GM19328 (cell line): ENCODE results near the gene C4BPB.
A peak's percentile ranks its signal among the peaks of the same experiment; 100 is the strongest.
"Not testable (repeated sequence)": the region's sequence is repeated elsewhere in the genome, so short reads cannot be mapped to it uniquely, and the experiment has no call there.

Experiments used
- ATAC-seq: cut with Tn5 transposase; IDR thresholded peaks from one replicate; pipeline ENCODE4 v1.9.1; 2021; ENCODE audit warnings: mild to moderate bottlenecking, moderate library complexity; ENCODE audit not compliant: unreplicated experiment

C4BPB gene, protein sequence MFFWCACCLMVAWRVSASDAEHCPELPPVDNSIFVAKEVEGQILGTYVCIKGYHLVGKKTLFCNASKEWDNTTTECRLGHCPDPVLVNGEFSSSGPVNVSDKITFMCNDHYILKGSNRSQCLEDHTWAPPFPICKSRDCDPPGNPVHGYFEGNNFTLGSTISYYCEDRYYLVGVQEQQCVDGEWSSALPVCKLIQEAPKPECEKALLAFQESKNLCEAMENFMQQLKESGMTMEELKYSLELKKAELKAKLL

DNA sequence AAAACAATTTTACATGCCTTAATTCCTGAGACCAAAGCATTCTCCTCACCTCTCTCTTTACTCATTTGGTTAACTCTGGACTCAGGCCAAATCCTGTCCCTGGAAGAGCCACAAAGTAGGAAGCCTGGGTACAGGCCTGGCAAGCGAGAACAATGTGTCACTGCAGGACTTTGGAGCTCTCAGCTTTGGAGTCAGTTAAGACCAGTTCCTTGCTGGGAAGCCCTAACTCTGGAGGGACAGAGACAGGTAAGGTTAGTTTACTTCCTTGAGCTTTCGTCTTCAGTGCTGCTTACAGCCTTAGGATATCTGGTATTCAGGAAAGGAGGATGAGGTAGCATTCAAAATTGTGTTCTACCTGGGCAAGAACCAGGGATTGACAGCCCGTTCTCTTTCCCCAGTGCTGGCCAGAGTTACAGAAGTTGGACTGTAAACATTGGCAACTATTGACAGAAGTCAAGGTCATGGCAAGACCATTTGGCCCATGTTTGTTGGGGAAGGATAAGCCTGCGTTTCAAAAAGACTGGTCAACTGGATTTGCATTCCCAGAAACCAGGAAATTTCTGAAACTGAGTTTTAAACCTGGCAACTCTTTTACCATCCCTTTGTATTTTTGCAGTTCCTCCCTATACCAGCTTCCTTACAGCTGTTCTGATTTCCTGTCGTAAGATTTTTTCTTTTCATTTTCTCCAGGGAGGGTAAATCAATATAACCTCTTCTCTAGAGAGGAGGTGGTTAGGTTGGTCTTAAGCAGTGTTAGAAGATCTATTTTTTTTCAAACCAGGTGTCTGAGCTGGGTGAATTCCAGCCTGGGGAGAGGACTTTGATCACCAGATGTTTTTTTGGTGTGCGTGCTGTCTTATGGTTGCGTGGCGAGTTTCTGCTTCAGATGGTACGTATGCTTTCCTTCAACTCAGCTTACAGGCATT is at the start of gene C4BPB:
TSS of gene C4BPB (plus strand) at position 160 of the 926 bp plus-strand sequence. CDS start at position 832, 672 bp downstream.
- no peak for ATAC-seq

DNA sequence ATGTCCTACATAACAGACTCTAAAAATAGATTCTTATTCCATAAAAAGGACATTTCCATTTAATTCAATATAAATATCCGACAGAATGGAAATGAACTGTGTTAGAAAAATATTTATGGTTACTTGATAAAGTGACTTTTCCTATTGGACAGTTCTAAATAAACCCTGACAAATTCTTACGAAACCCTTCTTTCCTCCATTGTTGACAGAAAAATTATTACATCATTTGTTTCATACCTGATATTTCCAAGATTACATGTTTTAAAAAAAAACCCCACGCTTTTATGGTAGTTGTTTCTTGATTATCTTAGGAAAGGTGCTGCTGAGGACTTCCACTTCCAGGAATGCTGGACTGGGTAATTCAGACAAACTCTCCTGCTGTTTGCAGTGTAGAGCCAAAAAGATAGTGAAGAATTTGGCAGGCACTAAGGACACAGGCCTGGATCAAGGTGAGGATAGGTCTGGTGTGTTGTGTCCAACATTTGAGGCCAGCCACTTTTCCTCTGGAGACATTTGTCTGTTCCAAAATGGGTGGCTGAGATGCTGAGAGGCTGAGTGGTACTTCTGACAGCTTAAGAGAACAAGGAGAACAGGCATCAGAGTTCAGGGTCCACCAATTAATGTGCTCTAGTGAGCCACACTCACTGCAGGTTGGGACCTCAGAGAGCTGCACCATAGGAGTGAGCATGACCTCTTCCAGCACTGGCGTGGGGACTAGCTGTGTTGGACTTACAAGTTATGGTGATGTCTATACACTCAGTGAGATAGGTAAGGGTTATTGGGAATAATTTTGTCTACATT is 49.1 kb upstream of the C4BPB start:
- ATAC-seq, result no peak

DNA sequence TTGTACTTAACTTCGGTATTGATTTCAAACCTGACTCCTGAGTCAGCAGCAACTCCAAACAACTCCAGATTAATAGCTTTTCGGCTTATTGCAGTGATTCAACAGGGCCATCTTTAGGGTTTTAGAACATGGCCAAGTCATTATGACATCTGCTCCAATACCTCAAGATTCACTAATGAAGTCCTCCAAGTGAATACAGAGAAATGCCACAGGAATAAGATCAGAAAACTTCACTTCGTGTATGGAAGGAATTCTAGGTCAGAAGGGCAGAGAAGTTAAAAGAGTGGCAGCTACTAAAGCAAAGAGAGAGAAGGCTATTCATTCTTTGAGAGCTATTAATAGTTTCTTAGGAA is 48.5 kb upstream of the C4BPB start:
- ATAC-seq, result no peak

DNA sequence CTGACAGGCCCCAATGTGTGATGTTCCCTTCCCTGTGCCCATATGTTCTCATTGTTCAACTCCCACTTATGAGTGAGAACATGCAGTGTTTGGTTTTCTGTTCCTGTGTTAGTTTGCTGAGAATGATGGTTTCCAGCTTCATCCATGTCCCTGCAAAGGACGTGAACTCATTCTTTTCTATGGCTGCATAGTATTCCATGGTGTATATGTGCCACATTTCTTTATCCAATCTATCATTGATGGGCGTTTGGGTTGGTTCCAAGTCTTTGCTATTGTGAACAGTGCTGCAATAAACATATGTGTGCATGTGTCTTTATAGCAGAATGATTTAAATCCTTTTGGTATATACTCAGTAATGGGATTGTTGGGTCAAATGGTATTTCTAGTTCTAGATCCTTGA is 47.3 kb upstream of the C4BPB start:
- not testable (repeated sequence) for ATAC-seq

DNA sequence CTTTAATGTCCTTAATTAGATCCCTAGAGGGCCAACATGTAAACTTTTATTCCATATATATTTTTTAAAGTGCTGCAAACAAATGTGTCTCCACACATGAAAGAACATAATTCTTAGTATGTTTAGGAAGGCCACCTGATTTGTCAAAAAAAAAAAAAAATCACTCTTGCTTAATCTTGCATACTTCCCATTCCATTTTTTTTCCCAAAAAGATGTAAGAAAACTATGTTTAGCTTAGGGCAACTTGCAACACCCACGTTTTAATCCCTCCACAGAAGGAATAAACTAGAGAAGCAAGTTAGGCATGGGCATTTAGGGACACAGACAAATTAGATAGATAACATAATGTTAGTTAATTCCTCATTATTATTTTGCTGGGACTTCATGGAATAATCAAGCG is 43.2 kb upstream of the C4BPB start:
- ATAC-seq, result no peak

DNA sequence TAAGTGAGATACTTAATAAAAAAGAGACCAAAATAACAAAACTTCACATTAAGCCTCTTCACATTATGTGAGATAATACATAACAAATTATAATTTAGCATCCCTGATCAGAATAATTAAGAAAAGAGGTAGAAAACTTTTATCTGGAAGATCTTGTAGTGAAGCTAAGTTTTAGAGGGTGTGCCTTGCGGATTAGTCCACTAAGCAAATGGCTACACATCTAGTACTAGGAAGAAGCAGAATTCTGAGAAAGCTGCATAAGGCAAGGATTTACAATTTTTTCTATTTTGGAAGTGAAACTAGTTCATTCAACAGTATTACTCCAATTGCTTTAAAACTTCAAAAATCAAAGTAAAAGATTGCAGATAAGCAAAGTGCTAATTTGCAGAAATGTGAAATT is 41.2 kb upstream of the C4BPB start:
- no peak for ATAC-seq

DNA sequence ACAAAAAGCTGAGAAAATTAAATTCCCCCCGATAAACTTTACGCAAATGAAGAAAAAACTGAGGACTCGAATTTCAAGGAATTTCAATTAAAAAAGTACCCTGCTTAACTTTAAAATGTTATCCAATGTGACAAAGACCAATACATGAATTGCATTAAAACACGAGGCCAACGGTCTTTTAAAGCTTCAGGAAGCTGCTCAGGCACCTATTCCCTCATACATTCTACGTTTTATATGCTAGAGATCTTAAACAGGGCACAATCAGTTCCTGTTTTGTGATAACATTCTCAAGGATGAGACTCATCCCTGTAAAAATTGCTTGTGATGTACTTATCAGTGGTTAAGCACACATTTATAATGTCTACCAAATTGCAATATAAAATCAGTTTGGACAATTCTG is 40.6 kb upstream of the C4BPB start:
- no peak for ATAC-seq

DNA sequence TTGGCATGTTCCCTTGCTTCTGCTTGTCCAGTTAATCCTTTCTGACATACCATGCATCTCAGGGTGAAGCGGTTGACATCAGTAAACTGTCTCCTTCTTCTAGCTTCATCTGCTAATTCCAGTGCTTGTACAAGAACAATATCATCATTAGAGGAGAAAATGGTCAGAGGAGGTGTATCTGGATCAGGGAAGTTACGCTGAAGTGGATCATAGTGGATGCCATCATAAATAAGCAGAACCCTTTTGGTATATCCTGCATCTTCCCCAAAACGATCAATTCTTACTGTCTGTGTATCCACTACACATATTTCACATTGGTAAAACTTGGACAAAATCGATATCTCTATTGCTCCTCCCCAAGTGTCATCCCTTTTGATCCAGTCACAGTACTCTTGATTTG is 39.6 kb upstream of the C4BPB start:
- no peak for ATAC-seq

DNA sequence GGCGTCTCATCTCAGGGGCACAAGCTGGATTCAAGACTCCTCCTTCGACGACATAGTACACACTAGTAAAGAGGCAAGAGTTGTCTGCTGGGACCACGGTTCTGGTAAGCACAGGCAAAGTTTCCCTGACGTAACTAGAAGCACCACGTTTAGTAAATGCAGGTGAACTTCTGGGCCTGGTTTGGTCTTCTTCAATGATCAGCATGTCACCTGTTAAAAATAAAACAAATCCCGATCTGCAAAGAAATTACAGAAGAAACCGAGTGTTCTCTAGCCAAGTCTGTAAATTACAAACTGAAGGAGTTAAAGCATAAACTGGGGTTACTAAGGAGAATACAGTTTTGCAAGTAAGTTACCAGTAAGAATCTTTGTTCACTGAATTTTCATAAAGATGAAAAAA is 39.1 kb upstream of the C4BPB start:
- ATAC-seq, result no peak

DNA sequence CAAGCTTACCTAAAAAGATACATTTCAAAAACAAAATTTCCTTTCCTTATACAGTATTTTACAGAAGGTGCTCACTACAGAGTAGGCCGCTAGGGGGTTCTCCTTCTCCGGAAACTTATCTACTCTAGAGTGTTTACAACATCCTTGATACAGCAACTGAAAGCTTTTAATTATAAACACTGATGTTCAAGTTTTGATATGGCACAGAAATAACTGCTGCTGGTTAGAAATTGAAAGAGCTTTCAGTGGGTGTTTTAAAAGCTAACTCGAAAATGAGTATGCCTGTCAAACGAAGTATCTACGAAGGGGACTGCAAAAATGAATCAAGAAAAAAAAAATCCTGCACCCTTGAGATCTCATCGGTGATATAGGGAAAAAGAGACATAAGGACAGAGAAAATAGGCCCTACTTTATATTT is 38.7 kb upstream of the C4BPB start:
- no peak for ATAC-seq

DNA sequence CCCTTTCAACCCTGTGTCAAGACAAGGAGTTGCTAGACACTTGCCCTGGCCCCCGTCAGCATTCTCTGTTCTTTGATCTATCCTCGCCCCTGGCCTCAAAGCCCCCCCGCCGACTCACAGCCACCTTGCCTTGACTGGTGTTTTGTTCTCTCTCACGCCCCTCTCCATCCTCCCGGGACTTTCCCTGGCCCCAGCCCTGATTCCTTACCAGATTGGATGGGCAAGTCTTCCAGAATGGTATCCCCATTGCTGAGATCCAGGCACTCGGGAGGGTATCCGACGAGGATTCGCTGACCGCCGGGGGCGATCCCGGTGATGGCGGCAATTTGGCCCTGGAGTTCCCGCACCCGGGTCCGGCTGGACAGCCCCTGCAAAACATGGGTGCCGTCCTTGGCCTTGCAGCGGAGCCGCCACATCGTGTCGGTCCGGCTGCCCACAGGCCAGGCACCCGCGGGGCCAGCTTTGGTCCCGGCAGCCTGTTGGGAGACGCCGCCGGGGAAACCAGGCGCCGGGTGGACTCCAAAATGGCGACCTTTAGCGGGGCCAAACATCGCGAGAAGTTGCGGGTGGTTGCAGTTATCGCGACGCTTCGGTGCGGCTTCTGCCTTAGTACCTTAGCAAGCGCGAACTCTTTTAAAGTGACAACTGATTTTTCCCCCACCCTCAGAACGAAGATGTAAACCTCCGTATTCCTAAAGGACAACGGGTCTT is 38.0 kb upstream of the C4BPB start:
- ATAC-seq, result peak; percentile 32

DNA sequence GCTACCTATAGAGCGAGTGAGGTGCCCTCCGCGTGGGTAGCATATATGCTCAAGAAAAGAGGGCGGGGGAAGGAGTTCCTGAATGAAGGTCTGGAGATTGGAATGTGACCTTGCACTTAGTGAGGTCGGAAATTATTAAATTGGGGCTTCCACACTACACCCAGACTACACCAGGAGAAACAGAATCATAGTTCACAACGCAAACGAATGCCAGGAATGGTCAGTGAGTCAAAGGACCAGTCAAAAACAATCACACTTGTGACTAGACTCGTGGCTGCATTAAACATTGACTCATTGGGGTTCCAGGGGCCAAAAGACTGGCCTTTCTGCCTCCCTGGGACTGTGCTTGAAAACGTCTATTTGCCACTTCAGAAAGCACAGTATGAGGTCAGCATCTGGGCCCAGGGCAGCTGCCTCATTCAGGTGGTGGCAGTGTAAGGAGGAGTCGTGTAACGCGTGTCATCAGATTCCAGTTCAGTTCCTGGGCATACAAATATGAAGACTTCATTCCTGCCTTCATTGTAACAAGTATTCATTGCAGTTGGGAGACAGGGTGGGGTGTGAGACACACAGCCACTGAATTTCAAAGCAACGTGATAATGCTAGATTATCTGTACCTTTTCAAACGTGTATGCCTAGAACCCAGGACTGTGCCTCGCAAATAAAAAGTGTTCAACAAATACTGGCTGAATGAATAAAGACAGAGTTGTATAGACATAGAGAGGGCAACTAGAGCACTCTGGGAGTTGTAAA is 37.3 kb upstream of the C4BPB start, which contains the start of gene YOD1:
TSS of gene YOD1 (minus strand) at position 18 of the 753 bp plus-strand sequence. CDS start 178 bp downstream, outside the sequence.
- no peak for ATAC-seq

DNA sequence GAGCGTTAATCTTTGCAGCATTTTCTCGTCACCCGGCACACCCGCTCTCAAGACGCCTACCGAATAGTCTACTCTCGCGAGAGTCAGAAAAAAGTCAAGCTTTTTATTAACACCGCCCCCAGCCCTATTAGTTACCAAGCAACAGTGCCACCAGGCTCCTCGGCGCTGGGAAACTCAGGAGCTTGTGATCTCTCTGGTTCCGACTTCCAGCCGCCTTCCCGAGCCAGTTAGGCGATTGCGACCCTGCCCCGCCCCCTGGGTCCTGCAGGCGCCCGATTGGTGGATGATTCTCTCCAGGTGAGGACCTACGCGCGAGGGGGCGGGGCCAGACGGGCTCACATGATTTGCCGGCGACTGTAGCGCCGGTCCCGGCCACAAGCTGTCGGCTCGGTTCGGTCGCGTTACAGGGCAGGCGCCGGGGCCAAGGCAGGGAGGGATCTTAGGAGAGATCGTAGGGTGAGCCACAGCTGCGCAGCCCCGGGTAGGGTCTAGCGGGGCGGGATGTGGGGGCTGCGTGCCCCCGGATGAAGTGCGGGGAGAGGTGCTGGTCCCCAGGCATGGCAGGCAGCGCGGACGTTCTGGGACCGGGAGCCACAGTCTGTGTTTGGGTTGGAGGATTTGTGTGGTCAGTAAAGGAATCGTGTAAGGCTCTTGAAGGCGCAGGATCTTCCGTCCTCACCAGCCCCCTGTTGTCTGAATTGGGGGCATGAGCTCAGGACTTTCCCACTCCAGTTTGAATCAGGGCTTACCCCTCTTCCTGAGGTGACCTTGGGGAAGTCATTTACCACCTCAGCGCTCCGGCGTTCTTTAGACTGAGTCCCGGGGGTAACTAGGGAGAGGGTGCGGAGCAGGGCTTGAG is 35.5 kb upstream of the C4BPB start, which contains the start of gene PFKFB2:
TSS of gene PFKFB2 (plus strand) at position 365 of the 859 bp plus-strand sequence. CDS start 1,443 bp downstream, outside the sequence.
- ATAC-seq, result peak; percentile 82

DNA sequence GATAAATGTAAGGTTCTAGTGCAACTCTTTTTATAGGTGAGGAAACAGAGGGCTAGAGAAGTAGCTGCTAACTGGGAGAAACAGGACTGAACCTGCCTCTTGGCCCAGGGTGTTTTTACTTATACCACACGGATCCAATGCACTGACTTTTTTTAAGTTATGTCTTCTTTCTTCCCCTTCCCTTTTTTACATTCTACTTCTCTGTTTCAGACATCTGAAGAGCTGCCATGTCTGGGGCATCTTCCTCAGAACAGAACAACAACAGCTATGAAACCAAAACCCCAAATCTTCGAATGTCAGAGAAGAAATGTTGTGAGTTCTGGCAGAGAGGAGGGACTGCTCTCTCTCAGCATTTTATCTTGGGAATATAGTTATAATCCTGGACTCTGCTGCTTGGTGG is 34.2 kb upstream of the C4BPB start:
- no peak for ATAC-seq

DNA sequence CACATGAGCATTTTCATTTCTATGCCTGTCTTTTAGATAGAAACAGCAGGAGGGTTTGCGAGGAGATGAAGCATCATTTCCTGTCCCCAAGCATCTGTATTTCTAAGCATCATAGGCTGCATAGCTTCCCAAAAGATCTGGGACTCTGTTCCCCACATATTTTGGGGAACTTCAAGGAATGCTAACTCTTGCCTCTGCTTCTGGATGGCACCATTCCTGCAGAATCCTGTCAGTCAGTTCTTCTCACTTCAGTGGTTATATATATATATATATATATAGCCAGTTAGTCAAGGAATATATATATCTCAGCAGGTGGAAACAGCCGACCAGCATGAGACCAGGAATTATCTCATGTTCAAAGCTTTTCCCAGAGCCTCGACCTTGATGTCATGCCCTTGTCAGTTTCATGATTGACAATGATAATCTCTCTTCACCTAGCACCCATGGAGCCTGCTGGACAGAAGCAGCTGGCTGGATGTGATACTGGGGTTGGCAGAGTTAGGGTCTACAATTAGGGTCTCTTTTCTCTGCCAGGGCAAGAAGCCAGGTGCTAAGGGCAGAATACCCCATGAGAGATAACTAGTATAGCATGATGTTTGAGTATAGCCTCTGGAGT is 33.2 kb upstream of the C4BPB start:
- no peak for ATAC-seq

DNA sequence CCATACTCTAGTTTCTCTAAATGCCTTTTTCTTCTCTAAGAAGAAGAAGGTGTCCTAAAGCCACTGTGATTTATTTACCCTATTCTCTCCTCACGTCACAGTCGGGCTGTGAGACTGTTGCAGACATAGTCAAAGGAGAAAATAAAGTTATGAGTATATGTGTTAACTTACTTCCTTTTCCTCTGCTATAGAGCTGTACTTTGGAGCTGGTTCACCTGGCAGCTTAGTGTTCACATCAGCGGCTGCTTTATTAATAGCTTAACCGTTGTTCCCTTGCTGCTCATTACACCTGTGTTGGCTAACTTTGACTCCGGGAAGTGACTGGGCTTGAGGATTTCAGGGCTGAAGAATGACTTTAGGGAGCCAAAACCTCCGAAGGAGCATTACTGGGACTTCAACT is 32.0 kb upstream of the C4BPB start:
- ATAC-seq, result no peak

DNA sequence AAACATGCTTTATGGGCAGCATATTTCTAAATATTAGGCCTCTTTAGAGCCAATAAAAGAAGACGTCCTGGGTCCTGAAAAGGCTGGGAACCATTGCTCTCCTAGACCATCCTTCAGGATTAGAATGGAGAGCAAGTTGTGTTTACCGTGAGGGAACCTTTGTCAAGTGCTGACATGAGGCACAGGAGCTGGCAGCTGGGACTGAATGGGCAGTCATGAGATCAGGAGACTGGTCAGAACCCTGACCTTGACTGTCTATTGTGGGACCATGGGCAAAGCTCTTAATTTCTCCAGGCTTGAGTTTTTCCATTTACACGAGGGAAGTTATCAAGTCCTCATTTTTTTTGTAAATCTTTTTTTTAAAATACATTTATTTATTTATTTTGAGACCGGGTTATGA is 30.4 kb upstream of the C4BPB start:
- ATAC-seq, result no peak
